ENCODE data around the gene ATF6.

The ATF6 gene

DNA sequence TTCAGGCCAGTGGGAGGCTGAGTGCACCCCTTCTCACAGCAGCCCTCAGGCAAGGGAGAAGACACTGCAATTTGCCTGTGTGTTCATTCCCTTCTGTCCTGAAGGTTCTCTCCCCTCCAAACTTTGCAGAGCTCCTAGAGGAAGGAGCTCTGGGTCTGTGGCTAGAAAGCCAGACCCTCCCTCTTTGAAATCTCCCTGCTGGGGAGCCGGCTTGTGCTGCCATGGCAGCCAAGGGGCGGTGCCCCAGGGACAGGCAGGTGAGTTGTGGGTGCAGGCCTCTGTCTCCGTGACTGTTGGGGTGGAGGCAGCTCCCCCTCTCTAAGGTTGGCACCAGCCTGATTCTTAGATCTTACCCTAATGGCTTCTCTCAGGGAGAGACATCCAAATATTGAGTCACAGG, 204.5 kb downstream of the ATF6 start:
- Histone ChIP-seq H3K9ac (ENCODE audit: low read depth in 1 of 2, low read length in 2 of 2) (no peak overlapping the region), H3K27me3 (ENCODE audit: control insufficient read depth in 2 of 2, insufficient read depth in 2 of 2, low read length in 2 of 2) (no peaks in the 10 kb centered on the region), H3K4me3 (ENCODE audit: low read length in 2 of 2) (no peak overlapping the region), H3K36me3 (ENCODE audit: control insufficient read depth in 2 of 2, insufficient read depth in 2 of 2, low read length in 2 of 2) (no peaks in the 10 kb centered on the region), H3K9me3 (ENCODE audit: control insufficient read depth in 2 of 2, low read length in 2 of 2) (no peaks in the 10 kb centered on the region), H3K4me1 (ENCODE audit: control insufficient read depth in 2 of 2, insufficient read depth in 2 of 2, low read length in 2 of 2) (peaks cover 0 to 2% of the 10 kb centered on the region in 2 donors), H3K27ac (ENCODE audit: low read depth in 2 of 2, low read length in 2 of 2) (no peak overlapping the region)

DNA sequence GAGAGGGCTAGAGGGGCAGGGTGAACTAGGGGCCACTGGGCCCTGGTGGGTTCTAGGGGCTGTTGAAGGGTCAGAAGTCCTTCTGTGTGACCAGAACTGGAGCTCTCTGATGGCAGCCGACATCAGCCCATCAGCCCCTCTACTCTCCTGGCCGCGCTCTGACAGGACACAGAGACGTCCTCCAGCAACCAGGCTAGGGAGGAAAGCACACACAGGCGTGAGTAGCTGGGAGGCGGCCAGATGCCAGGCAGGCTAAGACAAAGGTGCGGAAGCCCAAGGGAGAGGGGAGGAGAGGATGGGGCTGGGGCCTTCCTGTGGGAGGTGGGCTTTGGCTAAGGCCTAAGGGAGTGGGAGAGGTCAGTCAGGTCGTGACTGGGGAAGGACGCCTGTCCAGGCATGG, 206.7 kb downstream of the ATF6 start:
- Histone ChIP-seq H3K4me1 (ENCODE audit: control insufficient read depth in 2 of 2, insufficient read depth in 2 of 2, low read length in 2 of 2) (peaks cover 0 to 2% of the 10 kb centered on the region in 2 donors), H3K27me3 (ENCODE audit: control insufficient read depth in 2 of 2, insufficient read depth in 2 of 2, low read length in 2 of 2) (no peaks in the 10 kb centered on the region)

DNA sequence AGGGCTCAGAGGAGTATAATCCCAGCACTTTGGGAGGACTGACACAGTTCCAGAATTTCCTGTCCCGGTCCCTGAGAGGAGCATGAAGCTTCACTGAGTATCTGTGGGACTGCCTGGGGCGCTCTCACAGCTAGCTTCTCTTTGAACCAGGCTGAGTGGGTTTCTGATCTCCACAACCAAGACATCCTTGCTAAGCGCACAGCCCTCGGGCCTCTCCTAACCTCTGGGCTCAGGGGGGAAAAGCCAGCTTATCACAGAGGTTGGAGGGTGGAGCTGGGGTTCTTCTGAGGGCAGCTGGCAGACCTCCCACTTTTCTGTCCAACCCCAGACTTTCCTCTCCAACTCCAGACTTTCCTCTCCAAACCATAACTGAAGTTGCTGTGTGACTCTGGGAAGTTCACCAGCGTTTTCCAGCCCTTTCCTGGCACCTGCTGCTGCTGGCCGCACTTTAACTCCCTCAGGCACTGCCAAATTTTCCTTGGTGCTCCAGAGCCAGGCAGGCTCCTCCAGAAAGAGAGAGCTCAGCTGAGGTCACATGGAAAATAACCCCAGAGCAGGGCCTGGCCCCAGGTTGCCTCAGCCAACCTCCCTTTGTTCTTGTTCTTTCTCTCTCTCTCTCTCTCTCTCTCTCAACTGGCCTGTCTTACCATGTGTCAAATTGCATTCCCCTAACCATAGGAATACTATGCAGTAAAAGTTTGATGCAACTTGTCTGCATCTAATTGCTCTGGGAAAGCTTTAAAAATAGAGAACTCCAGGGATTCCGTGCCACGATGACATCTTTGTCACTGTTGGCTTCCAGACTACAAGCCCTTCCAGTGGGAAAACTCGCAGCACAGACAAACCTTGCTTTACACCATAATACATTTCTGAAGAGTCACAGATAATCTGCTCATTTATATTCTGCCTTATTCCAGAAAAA, 208.1 kb downstream of the ATF6 start:
- H3K27me3 ChIP-seq (ENCODE audit: control insufficient read depth in 2 of 2, insufficient read depth in 2 of 2, low read length in 2 of 2): no peaks in the 10 kb centered on the region
- H3K4me3 ChIP-seq (ENCODE audit: low read length in 2 of 2): no peak overlapping the region
- H3K9me3 ChIP-seq (ENCODE audit: control insufficient read depth in 2 of 2, low read length in 2 of 2): no peaks in the 10 kb centered on the region
- H3K4me1 ChIP-seq (ENCODE audit: control insufficient read depth in 2 of 2, insufficient read depth in 2 of 2, low read length in 2 of 2): peaks cover 0 to 2% of the 10 kb centered on the region in 2 donors
- H3K9ac ChIP-seq (ENCODE audit: low read depth in 1 of 2, low read length in 2 of 2): no peak overlapping the region
- H3K27ac ChIP-seq (ENCODE audit: low read depth in 2 of 2, low read length in 2 of 2): no peak overlapping the region
- H3K36me3 ChIP-seq (ENCODE audit: control insufficient read depth in 2 of 2, insufficient read depth in 2 of 2, low read length in 2 of 2): no peaks in the 10 kb centered on the region

More for the DNA sequence above, 206.7 kb downstream of the ATF6 start:
- H3K36me3 ChIP-seq (ENCODE audit: control insufficient read depth in 2 of 2, insufficient read depth in 2 of 2, low read length in 2 of 2): no peaks in the 10 kb centered on the region
- no peaks in the 10 kb centered on the region for H3K9me3 ChIP-seq (ENCODE audit: control insufficient read depth in 2 of 2, low read length in 2 of 2)
- H3K4me3 ChIP-seq (ENCODE audit: low read length in 2 of 2): no peak overlapping the region
- no peak overlapping the region for H3K9ac ChIP-seq (ENCODE audit: low read depth in 1 of 2, low read length in 2 of 2)
- H3K27ac ChIP-seq (ENCODE audit: low read depth in 2 of 2, low read length in 2 of 2): no peak overlapping the region

DNA sequence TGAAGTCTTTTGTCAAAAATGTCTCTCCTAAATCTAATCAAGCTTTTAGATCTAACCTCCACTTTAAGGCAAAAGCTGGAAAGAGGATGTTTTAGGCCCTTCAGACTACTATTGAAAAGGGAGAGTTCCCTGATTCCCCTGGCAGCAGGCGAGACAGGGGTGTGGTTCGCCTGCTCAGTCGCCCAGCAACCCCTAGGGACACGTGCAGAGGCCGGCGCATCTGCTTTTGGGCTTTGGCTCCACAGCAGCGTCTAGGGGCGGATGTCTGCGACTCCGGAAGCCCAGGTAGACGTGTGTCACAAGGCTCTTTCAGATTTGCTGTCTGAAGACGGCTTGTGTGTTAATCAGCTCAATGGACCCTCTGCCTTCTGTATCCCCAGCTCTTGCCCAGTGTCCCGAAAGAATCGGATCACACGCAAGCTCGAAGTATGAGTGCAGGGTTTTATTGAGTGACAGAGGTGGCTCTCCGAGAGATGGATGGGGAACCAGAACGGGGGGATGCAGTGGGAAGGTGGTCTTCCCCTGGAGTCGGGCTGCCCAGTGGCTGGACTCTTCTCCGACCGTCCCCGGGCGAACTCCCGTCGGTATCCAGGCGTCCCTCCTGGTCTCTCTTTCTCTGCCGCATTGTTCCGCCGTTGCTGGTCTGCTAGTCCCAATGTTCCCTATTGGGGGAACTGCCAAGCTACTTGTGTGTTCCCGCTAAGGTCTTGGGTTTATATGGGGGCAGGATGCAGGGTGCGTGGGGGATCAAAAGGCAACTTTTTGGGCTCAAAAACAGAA, 212.1 kb downstream of the ATF6 start:
- no peak overlapping the region for H3K27ac ChIP-seq (ENCODE audit: low read depth in 2 of 2, low read length in 2 of 2)
- H3K27me3 ChIP-seq (ENCODE audit: control insufficient read depth in 2 of 2, insufficient read depth in 2 of 2, low read length in 2 of 2): no peaks in the 10 kb centered on the region
- H3K9ac ChIP-seq (ENCODE audit: low read depth in 1 of 2, low read length in 2 of 2): no peak overlapping the region
- no peaks in the 10 kb centered on the region for H3K9me3 ChIP-seq (ENCODE audit: control insufficient read depth in 2 of 2, low read length in 2 of 2)
- H3K36me3 ChIP-seq (ENCODE audit: control insufficient read depth in 2 of 2, insufficient read depth in 2 of 2, low read length in 2 of 2): no peaks in the 10 kb centered on the region
- peaks cover 0 to 2% of the 10 kb centered on the region in 2 donors for H3K4me1 ChIP-seq (ENCODE audit: control insufficient read depth in 2 of 2, insufficient read depth in 2 of 2, low read length in 2 of 2)
- H3K4me3 ChIP-seq (ENCODE audit: low read length in 2 of 2): no peak overlapping the region

DNA sequence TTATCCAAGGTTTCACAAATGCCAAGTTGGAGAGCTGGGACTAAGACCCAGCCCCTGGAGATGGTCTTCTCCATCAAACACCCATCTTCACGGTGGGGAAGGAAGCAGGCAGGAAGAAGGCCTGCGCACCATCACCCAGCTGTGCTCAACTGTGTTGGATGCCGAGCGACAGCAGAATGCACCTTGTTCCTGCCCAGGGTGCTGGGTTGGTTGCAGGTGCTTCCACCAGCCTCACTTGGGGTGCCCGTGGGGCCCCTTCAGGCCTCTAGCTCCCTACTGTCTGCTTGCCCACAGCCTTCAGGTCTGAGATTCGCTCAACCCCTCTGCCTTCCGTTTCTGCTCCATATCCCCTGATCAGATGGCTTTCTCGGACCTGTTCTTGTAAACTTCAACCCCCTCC, 215.0 kb downstream of the ATF6 start:
- Histone ChIP-seq H3K27ac (ENCODE audit: low read depth in 2 of 2, low read length in 2 of 2) (no peak overlapping the region), H3K9ac (ENCODE audit: low read depth in 1 of 2, low read length in 2 of 2) (no peak overlapping the region), H3K4me1 (ENCODE audit: control insufficient read depth in 2 of 2, insufficient read depth in 2 of 2, low read length in 2 of 2) (no peaks in the 10 kb centered on the region), H3K27me3 (ENCODE audit: control insufficient read depth in 2 of 2, insufficient read depth in 2 of 2, low read length in 2 of 2) (no peaks in the 10 kb centered on the region), H3K36me3 (ENCODE audit: control insufficient read depth in 2 of 2, insufficient read depth in 2 of 2, low read length in 2 of 2) (no peaks in the 10 kb centered on the region), H3K4me3 (ENCODE audit: low read length in 2 of 2) (no peak overlapping the region), H3K9me3 (ENCODE audit: control insufficient read depth in 2 of 2, low read length in 2 of 2) (no peaks in the 10 kb centered on the region)

DNA sequence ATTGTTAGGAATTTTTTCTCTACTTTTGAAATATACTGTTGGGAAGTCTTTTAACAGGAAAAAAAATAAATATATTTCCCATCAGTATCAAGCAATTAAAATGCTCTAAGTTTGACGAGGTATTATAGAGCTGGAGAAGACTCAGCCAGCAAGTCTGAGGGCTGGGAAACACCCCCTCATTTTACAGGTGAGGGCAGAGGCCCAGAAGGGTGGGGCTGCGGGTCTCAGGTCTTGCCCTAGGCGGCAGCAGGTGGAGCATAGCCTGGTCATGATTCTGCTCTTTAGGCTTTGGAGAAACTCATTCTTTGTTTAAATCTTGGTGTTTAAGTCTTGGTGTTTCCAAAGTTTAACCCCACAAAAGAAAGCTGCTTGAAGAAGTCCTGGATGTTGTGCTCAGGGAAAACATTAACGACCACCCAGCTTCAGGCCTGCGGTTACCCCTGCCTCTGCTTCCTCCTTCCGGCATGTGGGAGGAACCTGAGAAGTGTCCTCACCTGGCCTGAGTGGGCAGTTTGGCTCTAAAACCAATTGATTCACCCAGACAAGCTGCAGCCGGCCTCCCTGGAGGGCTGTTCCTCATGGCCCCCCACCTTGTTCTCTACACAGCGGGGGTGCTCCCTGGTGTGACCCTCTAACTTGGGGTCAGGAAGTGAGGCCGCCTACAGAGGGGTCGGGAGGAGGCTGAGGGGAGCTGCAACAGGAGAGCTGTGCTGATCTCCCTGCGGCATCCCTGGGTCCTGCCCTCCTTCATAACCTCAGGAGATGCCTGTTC, 215.8 kb downstream of the ATF6 start:
- H3K4me3 ChIP-seq (ENCODE audit: low read length in 2 of 2): no peak overlapping the region
- H3K36me3 ChIP-seq (ENCODE audit: control insufficient read depth in 2 of 2, insufficient read depth in 2 of 2, low read length in 2 of 2): no peaks in the 10 kb centered on the region
- H3K4me1 ChIP-seq (ENCODE audit: control insufficient read depth in 2 of 2, insufficient read depth in 2 of 2, low read length in 2 of 2): no peaks in the 10 kb centered on the region
- no peaks in the 10 kb centered on the region for H3K9me3 ChIP-seq (ENCODE audit: control insufficient read depth in 2 of 2, low read length in 2 of 2)
- no peak overlapping the region for H3K9ac ChIP-seq (ENCODE audit: low read depth in 1 of 2, low read length in 2 of 2)
- no peaks in the 10 kb centered on the region for H3K27me3 ChIP-seq (ENCODE audit: control insufficient read depth in 2 of 2, insufficient read depth in 2 of 2, low read length in 2 of 2)
- no peak overlapping the region for H3K27ac ChIP-seq (ENCODE audit: low read depth in 2 of 2, low read length in 2 of 2)

DNA sequence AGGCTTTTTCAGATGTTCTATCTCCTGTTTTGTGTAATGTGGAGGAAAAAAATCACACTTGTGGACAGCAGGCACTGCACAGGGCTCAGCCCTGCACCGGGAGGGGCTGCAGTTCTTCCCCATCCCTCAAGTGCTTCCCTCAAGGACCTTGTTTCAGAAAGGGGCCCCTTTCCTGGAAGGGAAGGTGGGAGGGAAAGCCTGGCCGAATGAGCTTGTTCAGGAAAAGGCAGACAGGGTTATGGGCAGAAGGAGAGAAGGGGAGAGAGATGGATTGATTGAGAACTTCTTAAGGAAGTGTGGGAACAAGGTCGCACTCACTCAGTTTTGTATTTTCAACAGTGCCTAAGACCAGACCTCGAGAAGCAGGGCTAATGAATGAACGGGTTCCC, 216.4 kb downstream of the ATF6 start:
- Histone ChIP-seq H3K4me1 (ENCODE audit: control insufficient read depth in 2 of 2, insufficient read depth in 2 of 2, low read length in 2 of 2) (no peaks in the 10 kb centered on the region), H3K4me3 (ENCODE audit: low read length in 2 of 2) (no peak overlapping the region), H3K9me3 (ENCODE audit: control insufficient read depth in 2 of 2, low read length in 2 of 2) (peaks cover 0 to 2% of the 10 kb centered on the region in 2 donors), H3K27me3 (ENCODE audit: control insufficient read depth in 2 of 2, insufficient read depth in 2 of 2, low read length in 2 of 2) (no peaks in the 10 kb centered on the region), H3K27ac (ENCODE audit: low read depth in 2 of 2, low read length in 2 of 2) (no peak overlapping the region), H3K9ac (ENCODE audit: low read depth in 1 of 2, low read length in 2 of 2) (no peak overlapping the region), H3K36me3 (ENCODE audit: control insufficient read depth in 2 of 2, insufficient read depth in 2 of 2, low read length in 2 of 2) (no peaks in the 10 kb centered on the region)

DNA sequence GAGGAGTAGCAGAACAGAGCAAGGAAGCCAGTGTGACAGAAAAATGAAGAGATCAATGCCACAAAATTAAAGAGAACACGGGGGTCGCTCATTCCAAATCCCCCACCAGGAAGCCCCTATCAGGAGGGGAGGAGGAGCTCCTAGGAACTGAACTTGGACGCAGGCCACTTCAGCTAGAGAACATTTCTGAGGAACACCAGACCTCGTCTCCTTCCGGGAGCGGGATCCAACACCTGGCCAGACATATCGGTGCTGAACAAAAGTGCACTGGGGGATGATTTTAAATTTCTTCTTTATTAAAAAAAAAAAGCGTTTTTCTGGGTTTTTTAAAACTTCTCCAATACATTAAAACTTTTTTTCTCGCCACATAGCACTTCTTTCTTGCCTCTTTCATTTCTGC, 216.8 kb downstream of the ATF6 start:
- Histone ChIP-seq H3K4me3 (ENCODE audit: low read length in 2 of 2) (no peak overlapping the region), H3K9ac (ENCODE audit: low read depth in 1 of 2, low read length in 2 of 2) (no peak overlapping the region), H3K9me3 (ENCODE audit: control insufficient read depth in 2 of 2, low read length in 2 of 2) (peaks cover 0 to 5% of the 10 kb centered on the region in 2 donors), H3K27ac (ENCODE audit: low read depth in 2 of 2, low read length in 2 of 2) (no peak overlapping the region), H3K36me3 (ENCODE audit: control insufficient read depth in 2 of 2, insufficient read depth in 2 of 2, low read length in 2 of 2) (no peaks in the 10 kb centered on the region), H3K4me1 (ENCODE audit: control insufficient read depth in 2 of 2, insufficient read depth in 2 of 2, low read length in 2 of 2) (no peaks in the 10 kb centered on the region), H3K27me3 (ENCODE audit: control insufficient read depth in 2 of 2, insufficient read depth in 2 of 2, low read length in 2 of 2) (no peaks in the 10 kb centered on the region)

DNA sequence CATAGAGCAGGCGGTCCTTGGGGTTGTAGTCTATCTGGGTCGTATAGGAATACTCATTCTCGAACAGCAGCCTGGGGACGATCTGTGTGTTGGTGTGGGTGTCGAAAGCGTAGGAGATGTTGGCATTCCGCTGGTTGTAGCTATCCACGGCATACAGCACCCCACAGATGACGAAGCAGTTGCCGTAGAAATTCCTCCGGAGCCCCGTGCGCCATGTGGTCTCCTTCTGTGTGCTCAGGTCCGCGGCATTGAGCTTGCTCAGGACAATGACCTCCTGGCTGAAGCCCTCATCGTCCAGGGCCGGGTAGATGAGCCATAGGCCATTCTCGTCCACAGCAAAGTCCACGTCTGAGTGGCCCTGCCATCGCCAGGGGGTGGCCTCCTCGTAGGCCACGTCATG, 217.6 kb downstream of the ATF6 start:
- no peak overlapping the region for H3K27ac ChIP-seq (ENCODE audit: low read depth in 2 of 2, low read length in 2 of 2)
- H3K4me1 ChIP-seq (ENCODE audit: control insufficient read depth in 2 of 2, insufficient read depth in 2 of 2, low read length in 2 of 2): no peaks in the 10 kb centered on the region
- H3K9ac ChIP-seq (ENCODE audit: low read depth in 1 of 2, low read length in 2 of 2): no peak overlapping the region
- H3K4me3 ChIP-seq (ENCODE audit: low read length in 2 of 2): no peak overlapping the region
- no peaks in the 10 kb centered on the region for H3K36me3 ChIP-seq (ENCODE audit: control insufficient read depth in 2 of 2, insufficient read depth in 2 of 2, low read length in 2 of 2)
- H3K9me3 ChIP-seq (ENCODE audit: control insufficient read depth in 2 of 2, low read length in 2 of 2): peaks cover 0 to 5% of the 10 kb centered on the region in 2 donors
- H3K27me3 ChIP-seq (ENCODE audit: control insufficient read depth in 2 of 2, insufficient read depth in 2 of 2, low read length in 2 of 2): no peaks in the 10 kb centered on the region
